BJ (cell line): ENCODE results near the gene XXYLT1. TPM values are rescaled to one million over a fixed set of nuclear protein-coding genes. Genes with fewer than 3 reads are reported as not detected.

Source experiments
- CTCF ChIA-PET: fragments of 350-600 bp; formaldehyde crosslinking; extraction: SDS; loops from one replicate; lab custom pipeline; 2021; ENCODE audit warnings: antibody characterized with exemption, inconsistent platforms; lab: Yijun Ruan, JAX
- POLR2A ChIA-PET: fragments of 300-600 bp; sonication (Branson Sonifier 250); formaldehyde crosslinking; extraction: SDS; loops from one replicate; lab custom pipeline; 2021; ENCODE audit warnings: antibody characterized with exemption; lab: Charles Lee
- DNase-seq: peaks from one replicate; pipeline ENCODE4 v3.0.0-alpha.2; 2011; ENCODE audit warnings: low read depth
- H3K27me3 ChIP-seq: 2 replicates; pipeline ENCODE4 v1.6.0; 2011; ENCODE audit warnings: low read length; ENCODE audit not compliant: control insufficient read depth, insufficient read depth
- H3K36me3 ChIP-seq: 2 replicates; pipeline ENCODE4 v1.5.1; 2011; ENCODE audit warnings: low read length; ENCODE audit not compliant: control insufficient read depth, insufficient read depth
- H3K4me3 ChIP-seq: 2 replicates; pipeline ENCODE4 v1.5.1; 2011; ENCODE audit warnings: low read depth, mild to moderate bottlenecking, control low read depth, low read length
- polyA plus RNA-seq: library from polyadenylated mRNA; depleted of rRNA; stranded (reverse); fragments of >200 nt; gene quantifications from 2 replicates; pipeline ENCODE4 v1.2.3, GENCODE V29; 2011
- TF ChIP-seq, protein P1 (sequence below): IDR thresholded peaks from 2 replicates; pipeline ENCODE4 v1.5.1; 2011; ENCODE audit warnings: low read depth, mild to moderate bottlenecking, control low read depth, inconsistent platforms, low read length, moderate library complexity; ENCODE audit not compliant: insufficient read depth

The XXYLT1 gene
- polyA plus RNA-seq, 1 experiment: 33.5 TPM

DNA sequence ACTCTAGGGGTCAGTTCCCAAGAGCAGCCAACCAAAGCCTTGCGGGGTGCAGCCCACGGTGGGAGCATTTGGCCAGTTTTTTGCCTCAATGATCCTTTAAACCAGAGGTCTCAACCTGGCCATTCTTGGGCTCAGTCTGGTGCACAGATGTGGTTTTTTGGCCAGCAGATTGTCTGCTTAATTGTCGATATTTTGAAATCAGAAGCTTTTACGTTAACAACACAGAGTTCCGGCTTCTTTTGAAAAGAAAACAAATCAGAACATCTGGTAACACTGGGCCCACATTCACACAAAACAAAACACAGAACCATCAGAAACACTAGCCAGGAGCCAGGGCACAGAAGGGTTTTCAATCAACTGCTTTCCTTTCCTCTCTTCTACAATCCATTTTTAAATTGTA is 127.7 kb downstream of the XXYLT1 start:
- 0 out of 2 replicates have a peak, but pooled peaks cover 1% of the 10 kb centered on the region for H3K36me3 ChIP-seq
- TF ChIP-seq, protein P1, sequence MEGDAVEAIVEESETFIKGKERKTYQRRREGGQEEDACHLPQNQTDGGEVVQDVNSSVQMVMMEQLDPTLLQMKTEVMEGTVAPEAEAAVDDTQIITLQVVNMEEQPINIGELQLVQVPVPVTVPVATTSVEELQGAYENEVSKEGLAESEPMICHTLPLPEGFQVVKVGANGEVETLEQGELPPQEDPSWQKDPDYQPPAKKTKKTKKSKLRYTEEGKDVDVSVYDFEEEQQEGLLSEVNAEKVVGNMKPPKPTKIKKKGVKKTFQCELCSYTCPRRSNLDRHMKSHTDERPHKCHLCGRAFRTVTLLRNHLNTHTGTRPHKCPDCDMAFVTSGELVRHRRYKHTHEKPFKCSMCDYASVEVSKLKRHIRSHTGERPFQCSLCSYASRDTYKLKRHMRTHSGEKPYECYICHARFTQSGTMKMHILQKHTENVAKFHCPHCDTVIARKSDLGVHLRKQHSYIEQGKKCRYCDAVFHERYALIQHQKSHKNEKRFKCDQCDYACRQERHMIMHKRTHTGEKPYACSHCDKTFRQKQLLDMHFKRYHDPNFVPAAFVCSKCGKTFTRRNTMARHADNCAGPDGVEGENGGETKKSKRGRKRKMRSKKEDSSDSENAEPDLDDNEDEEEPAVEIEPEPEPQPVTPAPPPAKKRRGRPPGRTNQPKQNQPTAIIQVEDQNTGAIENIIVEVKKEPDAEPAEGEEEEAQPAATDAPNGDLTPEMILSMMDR: no peak
- POLR2A ChIA-PET: no interaction called here
- H3K27me3 ChIP-seq: no peaks in the 10 kb centered on the region
- no peak overlapping the region for H3K4me3 ChIP-seq
- no peak for DNase-seq
- CTCF ChIA-PET: interaction anchor here (1.6 kb wide), 1 partner anchor 9 kb away, joined by 5 read pairs; no protein-coding TSS in a partner anchor

DNA sequence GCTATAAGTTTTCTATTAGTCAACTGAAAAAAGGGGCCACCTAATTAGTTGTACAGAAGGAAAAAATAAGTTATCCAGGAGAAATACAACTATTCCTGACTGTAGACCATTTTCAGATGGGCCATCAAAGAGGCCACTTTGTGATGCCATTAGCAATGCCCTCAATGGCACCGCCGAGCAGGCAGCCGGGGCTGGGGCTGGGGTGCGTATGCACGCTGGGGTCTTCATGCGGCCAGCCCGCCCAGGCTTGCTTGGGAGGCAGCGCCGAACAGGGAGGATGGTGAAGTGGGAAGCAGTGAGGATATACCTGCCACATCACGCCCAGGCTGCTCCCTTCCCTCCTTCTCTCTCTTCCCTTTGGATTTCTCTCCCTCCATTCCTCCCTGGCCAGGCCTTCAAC is 128.4 kb downstream of the XXYLT1 start:
- Histone ChIP-seq H3K27me3 (no peaks in the 10 kb centered on the region), H3K4me3 (no peak overlapping the region), H3K36me3 (0 out of 2 replicates have a peak, but pooled peaks cover 1% of the 10 kb centered on the region)
- ChIA-PET CTCF (interaction anchor here (0.9 to 1.6 kb wide), 2 partner anchors 8 to 23 kb away, joined by 3 to 5 read pairs; no protein-coding TSS in a partner anchor), POLR2A (no interaction called here)
- TF ChIP-seq, protein P1: no peak
- DNase-seq: no peak

DNA sequence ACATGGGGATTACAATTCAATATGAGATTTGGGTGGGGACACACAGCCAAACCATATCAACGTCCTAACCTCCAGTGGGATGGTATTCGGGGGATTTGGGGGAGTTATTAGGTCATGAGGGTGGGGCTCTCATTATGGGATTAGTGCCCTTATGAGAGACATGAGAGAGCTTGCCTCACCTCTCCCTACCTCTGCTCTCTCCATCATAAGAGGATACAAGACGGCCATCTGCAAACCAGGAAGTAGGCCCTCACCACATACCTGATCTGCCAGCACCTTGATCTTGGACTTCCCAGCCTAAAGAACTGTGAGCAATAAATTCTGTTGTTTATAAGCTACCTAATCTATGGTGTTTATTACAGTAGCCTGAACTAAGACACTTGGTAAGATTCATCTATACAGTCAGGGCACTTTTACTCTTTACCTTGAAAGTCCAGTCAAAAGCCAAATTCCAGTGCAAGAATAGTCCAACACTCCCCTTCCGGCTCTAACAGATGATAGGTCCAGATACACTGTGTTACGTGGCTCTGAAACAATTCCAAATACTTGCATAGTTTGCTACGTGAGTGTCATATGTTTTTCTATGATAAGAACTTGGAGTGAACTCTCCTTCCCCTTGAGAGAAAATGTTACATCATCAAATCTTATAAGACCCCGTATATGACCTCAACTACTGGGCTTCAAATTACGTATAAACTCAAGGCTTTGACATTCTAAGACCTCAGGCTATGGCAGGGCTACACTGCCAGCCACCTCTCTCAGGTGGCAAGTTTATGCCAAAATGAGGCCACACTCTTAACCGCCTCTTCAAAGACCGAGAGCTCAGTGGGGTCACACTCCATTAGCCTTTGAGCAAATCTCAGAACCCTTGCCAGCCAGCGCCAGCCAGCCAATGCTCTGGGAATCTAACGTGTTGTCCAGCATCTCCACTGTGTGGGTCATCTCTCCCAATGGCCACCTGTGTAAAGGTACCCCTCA is 129.9 kb downstream of the XXYLT1 start:
- ChIA-PET CTCF (no interaction called here), POLR2A (no interaction called here)
- TF ChIP-seq, protein P1: no peak
- no peak for DNase-seq
- Histone ChIP-seq H3K36me3 (0 out of 2 replicates have a peak, but pooled peaks cover 1% of the 10 kb centered on the region), H3K27me3 (no peaks in the 10 kb centered on the region), H3K4me3 (no peak overlapping the region)

DNA sequence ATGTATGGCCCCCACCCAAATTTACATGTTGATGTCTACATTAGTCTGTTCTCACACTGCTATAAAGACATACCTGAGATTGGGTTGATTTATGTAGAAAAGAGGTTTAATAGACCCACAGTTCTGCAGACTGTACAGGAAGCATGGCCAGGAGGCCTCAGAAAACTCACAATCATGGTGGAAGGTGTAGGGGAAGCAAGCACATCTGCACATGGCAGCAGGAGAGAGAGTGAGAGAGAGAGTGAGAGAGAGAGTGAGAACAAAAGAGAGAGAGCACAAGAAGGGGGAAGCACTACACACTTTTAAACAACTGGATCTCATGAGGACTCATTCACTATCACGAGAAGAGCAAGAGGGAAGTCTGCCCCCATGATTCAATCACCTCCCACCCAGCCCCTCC is 130.5 kb downstream of the XXYLT1 start:
- Histone ChIP-seq H3K36me3 (peaks cover 1% of the 10 kb centered on the region; the same call in 1 of the 2 replicates), H3K4me3 (no peak overlapping the region), H3K27me3 (no peaks in the 10 kb centered on the region)
- ChIA-PET POLR2A (no interaction called here), CTCF (no interaction called here)
- TF ChIP-seq, protein P1: no peak
- DNase-seq: no peak

DNA sequence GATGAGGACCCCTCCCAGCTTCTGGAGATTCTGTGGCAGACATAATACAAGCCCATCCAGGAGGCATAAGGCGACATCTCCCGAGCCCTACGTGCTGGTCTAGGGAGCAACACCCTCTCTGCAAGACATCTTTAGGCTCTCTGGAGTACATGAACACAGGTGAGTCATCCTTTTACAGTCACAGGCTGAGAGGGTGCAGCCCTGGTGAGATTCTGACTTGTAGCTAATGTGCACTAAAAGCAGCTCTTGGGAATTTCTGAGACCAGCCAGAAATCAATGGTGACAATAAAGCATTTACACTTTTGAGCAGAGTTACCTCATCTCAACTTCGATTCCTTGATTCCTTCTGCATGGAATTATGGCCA is 131.1 kb downstream of the XXYLT1 start:
- ChIA-PET CTCF (interaction anchor here (1.1 kb wide), 1 partner anchor 9 kb away, joined by 3 read pairs; no protein-coding TSS in a partner anchor), POLR2A (no interaction called here)
- TF ChIP-seq, protein P1: no peak

More for the DNA sequence above, 131.1 kb downstream of the XXYLT1 start:
- DNase-seq: no peak
- no peaks in the 10 kb centered on the region for H3K27me3 ChIP-seq
- H3K4me3 ChIP-seq: no peak overlapping the region
- H3K36me3 ChIP-seq: peaks cover 2% of the 10 kb centered on the region; the same call in 1 of the 2 replicates
